Prostate gland (tissue), 2 donors: Measurements from ENCODE around the gene PTPRM. TPM values are rescaled to one million over a fixed set of nuclear protein-coding genes. Genes with fewer than 3 reads are reported as not detected.
"Not testable (repeated sequence)": the region's sequence is repeated elsewhere in the genome, so short reads cannot be mapped to it uniquely, and the experiment has no call there.

Experiments used
- DNase-seq: peaks from one replicate; pipeline ENCODE4 v3.0.0-alpha.2; 2019; ENCODE audit warnings: low spot score
- H3K27ac ChIP-seq, 2 donors: fragments of 200-600 bp; sonication (generic); 2 replicates each; pipeline ENCODE4 v1.5.1; 2017 to 2019
- H3K27me3 ChIP-seq: fragments of 200-600 bp; sonication (generic); replicated peaks from 2 replicates; pipeline ENCODE4 v1.5.1; 2019; ENCODE audit not compliant: insufficient read depth
- H3K36me3 ChIP-seq, 2 donors: fragments of 200-600 bp; sonication (generic); 1 replicate in 1 of 2; 2 replicates in 1 of 2; pipeline versions ENCODE4 v1.5.1 to v1.8.1; 2017 to 2019
- H3K4me1 ChIP-seq: fragments of 200-600 bp; sonication (generic); replicated peaks from 2 replicates; pipeline ENCODE4 v1.5.1; 2019
- H3K4me3 ChIP-seq, 2 donors: fragments of 200-600 bp; sonication (generic); 2 replicates each; pipeline ENCODE4 v1.5.1; 2017 to 2019
- H3K9me3 ChIP-seq: fragments of 200-600 bp; sonication (generic); 2 replicates; pipeline ENCODE4 v1.5.1; 2017
- POLR2A ChIP-seq: fragments of 450-650 bp; IDR thresholded peaks from one replicate; pipeline ENCODE4 v1.6.1; 2016; ENCODE audit warnings: antibody characterized with exemption, mild to moderate bottlenecking
- POLR2AphosphoS5 ChIP-seq: sonication (generic); formaldehyde crosslinking; IDR thresholded peaks from one replicate; pipeline ENCODE4 v1.6.1; 2017; ENCODE audit warnings: antibody characterized with exemption
- WGBS: methylation state at CpG from one replicate; pipeline ENCODE4 v1.1.5; 2018; 5-methylcytosine and 5-hydroxymethylcytosine counted together
- intact Hi-C: fragments of 100-400 bp; cut with DNase I; formaldehyde crosslinking; loops from one replicate; pipeline ENCODE4 v1.14.2; 2022
- total RNA-seq, 2 donors: library from RNA; depleted of rRNA; stranded (reverse); fragments of >200 nt; gene quantifications; one replicate each; pipeline ENCODE4 v1.1.0, GENCODE V29; 2016
- TF ChIP-seq, protein P1 (sequence below), 4 experiments: fragments of 200-600 bp in 2 of 4; fragments of 450-650 bp in 2 of 4; sonication (generic) in 2 of 4; IDR thresholded peaks; 1 replicate in 3 of 4; 2 replicates in 1 of 4; pipeline ENCODE4 v1.5.1; 2016 to 2019; ENCODE audit warnings: antibody characterized with exemption in 4 of 4, mild to moderate bottlenecking in 2 of 4, moderate library complexity in 2 of 4

PTPRM gene
- total RNA-seq, 2 donors from 2014 or later: 32.9 to 92.6 TPM

GRCh38 chr18:7957297-7957696 lies 390.2 kb downstream of the PTPRM start:
- TF ChIP-seq, protein P1, sequence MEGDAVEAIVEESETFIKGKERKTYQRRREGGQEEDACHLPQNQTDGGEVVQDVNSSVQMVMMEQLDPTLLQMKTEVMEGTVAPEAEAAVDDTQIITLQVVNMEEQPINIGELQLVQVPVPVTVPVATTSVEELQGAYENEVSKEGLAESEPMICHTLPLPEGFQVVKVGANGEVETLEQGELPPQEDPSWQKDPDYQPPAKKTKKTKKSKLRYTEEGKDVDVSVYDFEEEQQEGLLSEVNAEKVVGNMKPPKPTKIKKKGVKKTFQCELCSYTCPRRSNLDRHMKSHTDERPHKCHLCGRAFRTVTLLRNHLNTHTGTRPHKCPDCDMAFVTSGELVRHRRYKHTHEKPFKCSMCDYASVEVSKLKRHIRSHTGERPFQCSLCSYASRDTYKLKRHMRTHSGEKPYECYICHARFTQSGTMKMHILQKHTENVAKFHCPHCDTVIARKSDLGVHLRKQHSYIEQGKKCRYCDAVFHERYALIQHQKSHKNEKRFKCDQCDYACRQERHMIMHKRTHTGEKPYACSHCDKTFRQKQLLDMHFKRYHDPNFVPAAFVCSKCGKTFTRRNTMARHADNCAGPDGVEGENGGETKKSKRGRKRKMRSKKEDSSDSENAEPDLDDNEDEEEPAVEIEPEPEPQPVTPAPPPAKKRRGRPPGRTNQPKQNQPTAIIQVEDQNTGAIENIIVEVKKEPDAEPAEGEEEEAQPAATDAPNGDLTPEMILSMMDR (IDR thresholded peaks at IDR 0.05): no peak
- TF ChIP-seq POLR2AphosphoS5 (no peak), POLR2A (no peak)
- no peak overlapping the region for H3K27ac ChIP-seq
- H3K4me1 ChIP-seq: no peaks in the 10 kb centered on the region
- intact Hi-C loops: no loop called here
- H3K27me3 ChIP-seq: no peaks in the 10 kb centered on the region
- 93% methylated on average over 3 of the region's 3 CpGs for WGBS
- H3K4me3 ChIP-seq: no peak overlapping the region
- DNase-seq: no peak
- no peaks in the 10 kb centered on the region for H3K9me3 ChIP-seq
- no peaks in the 10 kb centered on the region for H3K36me3 ChIP-seq

- intact Hi-C loops: no loop called here
These were observed 391.2 kb downstream of the PTPRM start for GRCh38 chr18:7958081-7958896.

GRCh38 chr18:7958897-7959146 lies 391.7 kb downstream of the PTPRM start:
- Histone ChIP-seq H3K4me3 (no peak overlapping the region), H3K4me1 (no peaks in the 10 kb centered on the region), H3K27ac (no peak overlapping the region), H3K36me3 (no peaks in the 10 kb centered on the region), H3K9me3 (no peaks in the 10 kb centered on the region), H3K27me3 (no peaks in the 10 kb centered on the region)
- intact Hi-C loops: no loop called here
- 91% methylated on average over 1 of the region's 1 CpG for WGBS
- TF ChIP-seq POLR2AphosphoS5 (no peak), POLR2A (no peak)
- TF ChIP-seq, protein P1 (IDR thresholded peaks at IDR 0.05): no peak
- no peak for DNase-seq

More at GRCh38 chr18:7958081-7958896, 391.2 kb downstream of the PTPRM start:
- no peak for DNase-seq
- Histone ChIP-seq H3K4me3 (no peak overlapping the region), H3K36me3 (no peaks in the 10 kb centered on the region), H3K27me3 (no peaks in the 10 kb centered on the region), H3K9me3 (no peaks in the 10 kb centered on the region), H3K4me1 (no peaks in the 10 kb centered on the region), H3K27ac (no peak overlapping the region)
- TF ChIP-seq, protein P1 (IDR thresholded peaks at IDR 0.05): no peak
- TF ChIP-seq POLR2AphosphoS5 (no peak), POLR2A (no peak)
- WGBS: 48% methylated on average over 4 of the region's 4 CpGs

GRCh38 chr18:7966682-7967081 lies 399.6 kb downstream of the PTPRM start:
- H3K36me3 ChIP-seq, H3K9me3 ChIP-seq, DNase-seq, H3K4me3 ChIP-seq, H3K27ac ChIP-seq, intact Hi-C loops, H3K27me3 ChIP-seq, H3K4me1 ChIP-seq: not testable (repeated sequence)
- WGBS: no CpG with 5 or more reads among the region's 18 CpGs

DNA sequence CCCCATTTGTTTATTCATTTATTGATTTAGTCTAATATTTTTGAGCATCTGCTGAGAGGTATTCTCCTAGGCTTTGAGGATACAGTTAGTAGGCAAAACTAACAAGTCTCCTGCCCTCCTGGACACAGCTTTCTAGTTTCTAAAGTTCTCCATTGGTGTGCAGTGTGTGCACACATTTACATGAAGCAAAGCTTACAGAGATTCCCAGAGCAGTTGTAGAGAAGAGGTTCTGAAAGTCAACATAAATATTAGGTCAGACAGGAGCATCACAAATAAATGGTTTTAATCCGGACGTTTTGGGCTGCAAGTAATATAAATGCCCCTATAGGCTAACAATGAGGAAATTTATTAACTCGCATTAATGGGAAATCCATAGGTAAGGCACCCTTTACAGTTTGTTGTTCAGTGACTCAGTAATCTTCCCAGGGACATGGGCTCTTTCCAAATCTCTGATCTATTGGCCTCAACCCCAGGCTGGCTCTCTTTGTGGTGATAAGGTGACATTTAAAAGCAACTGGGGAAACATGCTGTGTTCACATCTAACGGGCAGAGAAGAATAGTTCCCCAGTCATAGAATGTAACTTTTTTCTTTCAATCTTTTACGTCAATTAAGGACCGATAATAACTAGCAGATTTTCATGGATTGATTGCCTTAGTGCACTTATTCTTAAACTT lies 407.2 kb downstream of the PTPRM start:
- no peaks in the 10 kb centered on the region for H3K36me3 ChIP-seq
- 74% methylated on average over 6 of the region's 6 CpGs for WGBS
- TF ChIP-seq POLR2AphosphoS5: no peak
- no peak for TF ChIP-seq POLR2A
- TF ChIP-seq, protein P1 (IDR thresholded peaks at IDR 0.05): no peak
- intact Hi-C loops: no loop called here
- H3K27me3 ChIP-seq: no peaks in the 10 kb centered on the region
- no peak overlapping the region for H3K4me3 ChIP-seq
- no peaks in the 10 kb centered on the region for H3K4me1 ChIP-seq
- H3K9me3 ChIP-seq: no peaks in the 10 kb centered on the region
- H3K27ac ChIP-seq: no peak overlapping the region
- no peak for DNase-seq
